Transverse colon (tissue), 4 donors: ENCODE results near the gene RARRES1. TPM values are rescaled to one million over a fixed set of nuclear protein-coding genes. Genes with fewer than 3 reads are reported as not detected.
A peak's percentile ranks its signal among the peaks of the same experiment; 100 is the strongest.

Experiments used
- DNase-seq: peaks from one replicate; pipeline ENCODE4 v3.0.0-alpha.2; 2019
- H3K27ac ChIP-seq, 4 donors: fragments of 200-600 bp; sonication (generic); 2 replicates each; pipeline ENCODE4 v1.5.1; 2016 to 2018; ENCODE audit warnings: inconsistent platforms in 4 of 4
- H3K27me3 ChIP-seq: fragments of 200-600 bp; sonication (generic); 2 replicates; pipeline ENCODE4 v1.5.1; 2017; ENCODE audit warnings: inconsistent platforms
- H3K36me3 ChIP-seq, 4 donors: fragments of 200-600 bp; sonication (generic); 2 replicates each; pipeline ENCODE4 v1.5.1; 2017 to 2019; ENCODE audit warnings: inconsistent platforms in 4 of 4
- H3K4me1 ChIP-seq, 4 donors: fragments of 200-600 bp; sonication (generic); 2 replicates each; pipeline ENCODE4 v1.5.1; 2017 to 2020; ENCODE audit warnings: inconsistent platforms in 4 of 4
- H3K4me3 ChIP-seq, 4 donors: fragments of 200-600 bp; sonication (generic); 1 replicate in 1 of 4; 2 replicates in 3 of 4; pipeline versions ENCODE4 v1.5.1 to v1.6.1; 2017 to 2019; ENCODE audit warnings: inconsistent platforms in 4 of 4
- H3K9me3 ChIP-seq, 2 donors: fragments of 200-600 bp; sonication (generic); 2 replicates each; pipeline ENCODE4 v1.5.1; 2017 to 2019; ENCODE audit warnings: inconsistent platforms in 2 of 2
- EP300 ChIP-seq: sonication (generic); formaldehyde crosslinking; IDR thresholded peaks from one replicate; pipeline ENCODE4 v1.6.1; 2017; ENCODE audit warnings: antibody characterized with exemption, low read depth
- POLR2A ChIP-seq: fragments of 450-650 bp; IDR thresholded peaks from one replicate; pipeline ENCODE4 v1.6.1; 2016; ENCODE audit warnings: antibody characterized with exemption, mild to moderate bottlenecking, moderate library complexity
- POLR2AphosphoS5 ChIP-seq, 3 donors: sonication (generic); formaldehyde crosslinking; IDR thresholded peaks; one replicate each; pipeline ENCODE4 v1.6.1; 2016; ENCODE audit warnings: antibody characterized with exemption in 3 of 3
- WGBS, 2 donors: methylation state at CpG; one replicate each; pipeline ENCODE4 v1.1.5; 2018; ENCODE audit warnings: low coverage in 1 of 2; 5-methylcytosine and 5-hydroxymethylcytosine counted together
- in situ Hi-C, 4 donors: fragments of 200-750 bp; cut with MboI; loops; one replicate each; pipeline versions ENCODE4 v1.15.0 to v1.15.1; 2017; ENCODE audit warnings: low sequenced_read_pairs in 3 of 4, low pct_ligation_motif_present in 1 of 4, low pct_unique_long_range_greater_than_20kb in 1 of 4
- intact Hi-C: fragments of 100-400 bp; cut with DNase I; formaldehyde crosslinking; loops from one replicate; pipeline ENCODE4 v1.15.1; 2023; ENCODE audit warnings: low total_unique reads
- total RNA-seq, 4 donors: library from RNA; depleted of rRNA; stranded (reverse); fragments of >200 nt; gene quantifications; one replicate each; pipeline ENCODE4 v1.1.0, GENCODE V29; 2016
- TF ChIP-seq, protein P1 (sequence below), 5 experiments: fragments of 200-600 bp in 3 of 5; fragments of 450-650 bp in 2 of 5; sonication (generic) in 3 of 5; IDR thresholded peaks; 1 replicate in 2 of 5; 2 replicates in 3 of 5; pipeline ENCODE4 v1.5.1; 2016 to 2017; ENCODE audit warnings: antibody characterized with exemption in 5 of 5, inconsistent platforms in 3 of 5, mild to moderate bottlenecking in 2 of 5, moderate library complexity in 1 of 5

The RARRES1 gene
- total RNA-seq, 4 donors from 2014 or later: 3.4 to 71.5 (median 30.2) TPM

DNA sequence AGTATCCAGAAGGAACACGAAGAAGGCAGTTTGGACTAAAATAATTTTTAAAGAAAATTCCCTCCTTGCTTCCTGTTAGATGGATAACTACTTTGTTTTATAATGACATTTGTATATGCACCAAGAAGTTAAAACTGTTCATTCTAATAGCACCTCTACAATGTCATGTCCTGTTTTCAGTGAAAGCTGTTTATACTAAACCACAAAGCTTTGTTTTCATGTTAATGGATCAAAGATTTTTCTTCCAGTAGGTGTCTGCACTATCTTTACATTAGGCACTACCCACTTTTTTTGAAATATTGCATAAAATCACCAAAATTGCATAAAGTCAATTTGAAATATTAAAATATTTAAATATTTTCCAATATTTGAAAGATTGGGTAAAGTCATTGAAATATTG, 10.1 kb downstream of the RARRES1 start:
- intact Hi-C loops (no loop called here), in situ Hi-C loops (loop anchor here in 1 of 4 donors (10.0 kb wide), 1 partner anchor 73 kb away; no protein-coding TSS in a partner anchor)
- 85 to 100% methylated on average over 1 of the region's 1 CpG for WGBS, 2 donors
- no peak overlapping the region for H3K4me3 ChIP-seq
- H3K9me3 ChIP-seq: no peaks in the 10 kb centered on the region
- H3K27ac ChIP-seq: peak overlapping the region; percentile 82 to 90 (median 88)
- TF ChIP-seq POLR2AphosphoS5 (IDR thresholded peaks at IDR 0.05) (no peak), EP300 (no peak), POLR2A (no peak)
- TF ChIP-seq, protein P1, sequence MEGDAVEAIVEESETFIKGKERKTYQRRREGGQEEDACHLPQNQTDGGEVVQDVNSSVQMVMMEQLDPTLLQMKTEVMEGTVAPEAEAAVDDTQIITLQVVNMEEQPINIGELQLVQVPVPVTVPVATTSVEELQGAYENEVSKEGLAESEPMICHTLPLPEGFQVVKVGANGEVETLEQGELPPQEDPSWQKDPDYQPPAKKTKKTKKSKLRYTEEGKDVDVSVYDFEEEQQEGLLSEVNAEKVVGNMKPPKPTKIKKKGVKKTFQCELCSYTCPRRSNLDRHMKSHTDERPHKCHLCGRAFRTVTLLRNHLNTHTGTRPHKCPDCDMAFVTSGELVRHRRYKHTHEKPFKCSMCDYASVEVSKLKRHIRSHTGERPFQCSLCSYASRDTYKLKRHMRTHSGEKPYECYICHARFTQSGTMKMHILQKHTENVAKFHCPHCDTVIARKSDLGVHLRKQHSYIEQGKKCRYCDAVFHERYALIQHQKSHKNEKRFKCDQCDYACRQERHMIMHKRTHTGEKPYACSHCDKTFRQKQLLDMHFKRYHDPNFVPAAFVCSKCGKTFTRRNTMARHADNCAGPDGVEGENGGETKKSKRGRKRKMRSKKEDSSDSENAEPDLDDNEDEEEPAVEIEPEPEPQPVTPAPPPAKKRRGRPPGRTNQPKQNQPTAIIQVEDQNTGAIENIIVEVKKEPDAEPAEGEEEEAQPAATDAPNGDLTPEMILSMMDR (IDR thresholded peaks at IDR 0.05): no peak
- no peak for DNase-seq
- no peaks in the 10 kb centered on the region for H3K27me3 ChIP-seq
- H3K4me1 ChIP-seq: peaks cover 36 to 64% (median 46%) of the 10 kb centered on the region in 4 donors
- no peaks in the 10 kb centered on the region for H3K36me3 ChIP-seq

DNA sequence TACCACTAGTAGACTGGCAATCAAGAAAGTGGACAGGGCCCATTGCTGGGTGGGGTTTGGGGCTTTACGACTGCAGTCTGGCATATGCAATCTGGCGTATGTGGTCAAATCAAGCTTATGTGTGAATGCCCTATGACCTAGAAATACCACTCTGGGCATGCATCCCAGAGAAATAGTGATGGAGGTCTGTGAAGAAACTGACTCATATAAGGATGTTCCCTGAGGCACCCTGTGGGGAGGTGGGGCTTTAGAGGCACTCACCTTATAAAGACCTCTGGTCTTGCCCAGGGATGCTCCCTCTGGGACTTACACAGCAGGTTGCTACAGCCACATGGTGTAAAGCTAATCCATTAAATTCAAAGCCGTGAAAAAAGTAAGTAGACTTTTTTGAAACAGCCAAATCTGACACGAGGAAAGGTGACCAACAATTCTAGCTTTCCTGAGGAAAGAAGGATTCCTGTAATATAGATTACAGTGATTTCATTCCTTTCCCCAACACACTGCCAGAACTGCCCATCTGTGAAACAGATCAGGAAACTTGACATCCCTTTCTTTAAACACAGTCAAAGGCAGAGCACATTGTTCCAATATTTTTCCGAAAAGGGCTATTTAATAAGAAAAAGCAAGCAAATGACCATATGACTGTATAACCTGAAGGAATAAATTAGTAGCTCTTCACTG, 13.6 kb downstream of the RARRES1 start:
- peak; percentile 35 for DNase-seq
- in situ Hi-C loops: no loop called here
- no peak overlapping the region for H3K27ac ChIP-seq
- no peak for TF ChIP-seq POLR2AphosphoS5 (IDR thresholded peaks at IDR 0.05)
- TF ChIP-seq, protein P1 (IDR thresholded peaks at IDR 0.05): no peak
- 71 to 98% methylated on average over 3 to 5 of the region's 5 CpGs for WGBS, 2 donors
- H3K4me3 ChIP-seq: no peak overlapping the region
- H3K4me1 ChIP-seq: peaks cover 5 to 32% (median 13%) of the 10 kb centered on the region in 4 donors
- H3K9me3 ChIP-seq: no peaks in the 10 kb centered on the region
- H3K36me3 ChIP-seq: no peaks in the 10 kb centered on the region
- H3K27me3 ChIP-seq: no peaks in the 10 kb centered on the region
- intact Hi-C loops: no loop called here

DNA sequence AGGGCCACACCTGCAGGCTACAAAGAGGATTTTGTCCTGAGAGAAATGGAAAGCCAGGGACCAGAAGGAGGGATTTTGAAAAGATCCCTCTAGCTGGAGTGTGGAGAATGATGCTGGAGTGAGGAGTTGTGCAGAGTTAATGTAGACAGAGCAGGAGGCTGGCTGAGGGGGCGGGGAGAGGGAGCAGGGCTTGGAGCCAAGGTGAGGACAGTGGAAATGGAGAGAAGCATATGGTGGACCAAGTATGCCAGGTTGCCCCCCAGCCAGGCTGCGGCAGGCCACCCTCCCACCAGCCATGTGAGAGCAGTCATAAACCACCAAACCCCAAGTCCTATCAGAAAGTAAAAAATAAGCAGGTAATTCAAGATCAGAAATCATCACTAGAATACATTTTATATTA, 14.7 kb downstream of the RARRES1 start:
- Histone ChIP-seq H3K4me1 (peaks cover 4 to 32% (median 19%) of the 10 kb centered on the region in 4 donors), H3K4me3 (no peak overlapping the region), H3K27me3 (no peaks in the 10 kb centered on the region), H3K27ac (peak overlapping the region in 3 of 4 donors; percentile 3 to 12 (median 11)), H3K9me3 (no peaks in the 10 kb centered on the region), H3K36me3 (no peaks in the 10 kb centered on the region)
- in situ Hi-C loops: no loop called here
- TF ChIP-seq EP300 (no peak), POLR2A (no peak), POLR2AphosphoS5 (IDR thresholded peaks at IDR 0.05) (no peak)
- TF ChIP-seq, protein P1 (IDR thresholded peaks at IDR 0.05): no peak
- no peak for DNase-seq
- 86 to 91% methylated on average over 1 to 2 of the region's 2 CpGs for WGBS, 2 donors
- intact Hi-C loops: no loop called here

DNA sequence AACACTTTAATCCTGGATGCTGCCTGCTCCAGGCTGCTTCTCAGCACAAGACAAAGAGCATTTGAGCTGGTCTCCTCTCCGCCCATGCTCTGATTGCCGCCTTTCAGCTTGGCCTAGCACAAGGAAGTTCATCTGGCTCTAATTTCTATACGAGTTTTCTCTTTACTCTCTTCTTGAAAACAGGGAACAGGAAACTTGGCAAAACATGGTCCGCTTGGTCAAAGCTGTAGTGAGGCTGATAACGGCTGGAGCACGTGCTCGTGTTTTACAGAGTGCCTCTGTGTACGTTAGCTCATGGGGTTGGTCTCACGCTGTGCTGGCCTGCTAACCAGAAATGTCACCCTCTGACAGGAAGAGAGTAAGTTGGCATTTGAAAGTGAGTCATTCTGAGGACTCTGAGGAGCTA, 19.2 kb downstream of the RARRES1 start:
- peak; percentile 52 for DNase-seq
- intact Hi-C loops: no loop called here
- 47 to 69% methylated on average over 3 to 9 of the region's 9 CpGs for WGBS, 2 donors

More for the DNA sequence above, 19.2 kb downstream of the RARRES1 start:
- in situ Hi-C loops: loop anchor here in 1 of 4 donors (5.0 kb wide), 1 partner anchor 51 kb away; no protein-coding TSS in a partner anchor
- TF ChIP-seq, protein P1 (IDR thresholded peaks at IDR 0.05): no peak
- TF ChIP-seq POLR2AphosphoS5 (IDR thresholded peaks at IDR 0.05) (peak in 1 of 3 donors; percentile 15), EP300 (no peak)
- no peaks in the 10 kb centered on the region for H3K9me3 ChIP-seq
- H3K4me3 ChIP-seq: no peak overlapping the region
- H3K4me1 ChIP-seq: peaks cover 8 to 30% (median 16%) of the 10 kb centered on the region in 4 donors
- H3K36me3 ChIP-seq: no peaks in the 10 kb centered on the region
- peak overlapping the region; percentile 50 to 62 (median 60) for H3K27ac ChIP-seq
- H3K27me3 ChIP-seq: no peaks in the 10 kb centered on the region
